Measurements from ENCODE around the gene EHMT1.
A peak's percentile ranks its signal among the peaks of the same experiment; 100 is the strongest.

The EHMT1 gene

GRCh38 chr9:137689745-137690529, 71.1 kb downstream of the EHMT1 start:
- no peak for DNase-seq (ENCODE audit: low spot score)
- TF ChIP-seq CTCF (IDR thresholded peaks at IDR 0.05; ENCODE audit: extremely low read depth, missing control alignments): no peak

- DNase-seq (ENCODE audit: low spot score): no peak
- TF ChIP-seq CTCF (IDR thresholded peaks at IDR 0.05; ENCODE audit: extremely low read depth, missing control alignments): no peak
Measured at GRCh38 chr9:137690930-137691645, 72.3 kb downstream of the EHMT1 start.

GRCh38 chr9:137691646-137692351, 73.0 kb downstream of the EHMT1 start:
- DNase-seq (ENCODE audit: low spot score): no peak
- no peak for TF ChIP-seq CTCF (IDR thresholded peaks at IDR 0.05; ENCODE audit: extremely low read depth, missing control alignments)

GRCh38 chr9:137694236-137694959, 75.6 kb downstream of the EHMT1 start:
- no peak for TF ChIP-seq CTCF (IDR thresholded peaks at IDR 0.05; ENCODE audit: extremely low read depth, missing control alignments)
- no peak for DNase-seq (ENCODE audit: low spot score)

GRCh38 chr9:137694962-137695875, 76.4 kb downstream of the EHMT1 start:
- peak; percentile 27 for TF ChIP-seq CTCF (IDR thresholded peaks at IDR 0.05; ENCODE audit: extremely low read depth, missing control alignments)
- DNase-seq (ENCODE audit: low spot score): peak; percentile 73

- no peak for DNase-seq (ENCODE audit: low spot score)
- TF ChIP-seq CTCF (IDR thresholded peaks at IDR 0.05; ENCODE audit: extremely low read depth, missing control alignments): no peak
Measured at GRCh38 chr9:137696136-137696925, 77.5 kb downstream of the EHMT1 start.
